Measurements from ENCODE around the gene TENT4B. TPM values are rescaled to one million over a fixed set of nuclear protein-coding genes. Genes with fewer than 3 reads are reported as not detected.

The TENT4B gene
- total RNA-seq, 2 experiments from 2014 or later = 19.3 to 22.4 TPM

DNA sequence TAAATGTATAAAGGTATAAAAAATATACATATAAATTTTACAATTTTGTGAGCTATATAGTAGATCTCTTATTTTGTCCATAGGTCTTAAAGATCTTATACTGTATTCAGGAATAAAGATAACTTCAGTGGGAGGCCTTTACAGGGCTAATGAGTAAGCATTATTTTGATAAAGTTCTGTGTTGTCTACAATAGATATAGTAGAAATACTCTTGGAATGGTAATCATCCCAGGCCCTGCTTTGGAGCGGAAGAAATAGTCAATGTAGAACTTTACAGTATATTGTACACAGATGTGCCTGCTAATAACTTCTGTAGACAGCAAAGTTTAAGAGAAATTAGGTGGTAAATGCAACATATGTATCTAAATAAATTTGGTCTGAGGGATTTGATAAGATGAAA is 42.6 kb downstream of the TENT4B start:
- Mint-ChIP-seq H3K4me3 (no peak overlapping the region), H3K27me3 (no peaks in the 10 kb centered on the region), H3K27ac (no peak overlapping the region), H3K4me1 (peaks cover 56% of the 10 kb centered on the region), H3K9me3 (ENCODE audit: low read depth) (no peaks in the 10 kb centered on the region), H3K36me3 (ENCODE audit: low read depth) (peaks cover 2% of the 10 kb centered on the region)
- DNase-seq = no peak
- ChIA-PET CTCF (interaction anchor here (1.0 to 1.8 kb wide), 5 partner anchors 13 to 89 kb away, joined by 3 to 6 read pairs (median 4); no protein-coding TSS in a partner anchor), POLR2A (no interaction called here)
- intact Hi-C loops (cut with DNase I, micrococcal nuclease) = loop anchor here in 1 of 2 experiments (5.0 kb wide), 1 partner anchor 38 kb away; no protein-coding TSS in a partner anchor
- no peak for ATAC-seq

DNA sequence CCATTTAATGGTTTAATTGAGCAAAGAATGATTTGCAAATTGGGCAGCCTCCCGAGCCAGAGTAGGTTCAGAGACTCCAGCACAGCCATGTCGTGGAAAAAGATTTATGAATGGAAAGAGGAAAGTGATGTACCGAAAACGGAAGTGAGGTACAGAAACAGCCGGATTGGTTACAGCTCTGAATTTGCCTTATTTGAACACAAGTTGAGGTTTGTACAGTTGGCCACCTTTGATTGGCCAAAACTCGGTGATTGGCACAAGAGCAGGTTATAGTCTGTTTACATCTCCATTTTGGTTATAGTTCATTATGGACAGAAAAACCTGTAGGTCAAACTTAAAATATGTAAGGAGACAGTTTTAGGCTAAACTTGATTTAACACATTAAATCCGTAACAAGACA is 44.5 kb downstream of the TENT4B start:
- H3K9me3 Mint-ChIP-seq (ENCODE audit: low read depth) = no peaks in the 10 kb centered on the region
- POLR2A ChIA-PET = interaction anchor here (0.8 kb wide), 1 partner anchor 130 kb away, joined by 6 read pairs; no protein-coding TSS in a partner anchor
- H3K4me3 Mint-ChIP-seq = no peak overlapping the region
- H3K27me3 Mint-ChIP-seq = no peaks in the 10 kb centered on the region
- CTCF ChIA-PET = interaction anchor here (0.7 to 1.2 kb wide), 3 partner anchors 23 to 154 kb away, joined by 3 to 4 read pairs (median 3); partner anchors contain the start of gene HEATR3
- peaks cover 70% of the 10 kb centered on the region for H3K4me1 Mint-ChIP-seq
- intact Hi-C loops (cut with DNase I, micrococcal nuclease) = loop anchor here in 1 of 2 experiments (5.0 kb wide), 1 partner anchor 40 kb away; no protein-coding TSS in a partner anchor
- ATAC-seq (no peak), DNase-seq (no peak)
- H3K27ac Mint-ChIP-seq = no peak overlapping the region
- peaks cover 2% of the 10 kb centered on the region for H3K36me3 Mint-ChIP-seq (ENCODE audit: low read depth)

DNA sequence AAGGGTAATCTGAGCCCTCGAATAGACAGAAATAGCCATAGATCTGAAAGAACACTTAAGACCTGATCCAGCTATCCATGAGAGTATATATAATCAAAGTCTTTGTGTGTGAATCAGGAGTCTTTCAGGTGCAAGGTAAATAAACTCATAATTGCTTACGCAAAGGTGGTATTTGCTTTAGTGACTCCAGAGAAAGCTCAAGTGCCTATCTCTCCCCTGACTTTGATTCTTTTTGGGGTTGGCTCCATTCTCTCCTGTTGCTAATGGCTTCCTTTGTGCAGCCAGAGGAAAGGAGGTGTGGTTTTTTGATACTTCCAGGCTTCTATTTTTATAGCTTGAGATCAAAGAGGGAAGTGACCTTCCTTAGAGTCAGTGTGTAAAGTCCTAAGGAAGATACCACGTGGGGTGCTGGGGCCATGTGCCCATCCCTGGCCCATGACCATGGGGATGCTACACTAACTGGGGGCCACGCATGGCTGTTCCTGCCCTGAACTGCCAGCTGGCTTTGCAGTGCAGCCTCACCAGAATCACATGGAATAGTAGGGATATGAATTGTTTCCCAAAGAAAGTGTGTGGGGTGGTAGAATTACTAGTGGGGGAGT is 45.8 kb downstream of the TENT4B start:
- Mint-ChIP-seq H3K4me1 (peaks cover 73% of the 10 kb centered on the region), H3K9me3 (ENCODE audit: low read depth) (no peaks in the 10 kb centered on the region), H3K27ac (no peak overlapping the region), H3K4me3 (no peak overlapping the region), H3K27me3 (no peaks in the 10 kb centered on the region), H3K36me3 (ENCODE audit: low read depth) (peaks cover 2% of the 10 kb centered on the region)
- intact Hi-C loops (cut with DNase I, micrococcal nuclease) = loop anchor here in 1 of 2 experiments (5.0 kb wide), 1 partner anchor 42 kb away; no protein-coding TSS in a partner anchor
- ChIA-PET CTCF (interaction anchor here (0.6 to 1.0 kb wide), 5 partner anchors 14 to 121 kb away, joined by 3 to 4 read pairs (median 3); no protein-coding TSS in a partner anchor), POLR2A (interaction anchor here (0.5 to 0.6 kb wide), 2 partner anchors 34 to 553 kb away, joined by 3 to 5 read pairs; no protein-coding TSS in a partner anchor)
- DNase-seq (no peak), ATAC-seq (no peak)

DNA sequence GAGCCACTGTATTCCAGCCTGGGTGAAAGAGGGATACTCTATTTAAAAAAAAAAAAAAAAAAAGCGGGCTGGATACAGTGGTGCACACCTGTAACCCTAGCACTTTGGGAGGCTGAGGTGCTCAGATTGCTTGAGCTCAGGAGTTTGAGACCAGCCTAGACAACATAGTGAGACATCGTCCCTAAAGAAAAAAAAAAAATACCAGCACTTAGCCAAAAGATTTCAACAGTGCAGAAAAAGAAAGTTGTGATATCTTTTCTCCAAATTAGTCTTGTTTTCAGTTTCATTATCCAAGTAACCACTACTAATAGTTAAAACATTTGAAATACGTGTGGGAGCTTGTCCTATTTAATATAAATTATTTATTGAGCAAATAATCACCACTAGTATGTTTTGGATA is 48.7 kb downstream of the TENT4B start:
- peak; percentile 49 for ATAC-seq
- no peaks in the 10 kb centered on the region for H3K9me3 Mint-ChIP-seq (ENCODE audit: low read depth)
- intact Hi-C loops (cut with DNase I, micrococcal nuclease) = no loop called here

DNA sequence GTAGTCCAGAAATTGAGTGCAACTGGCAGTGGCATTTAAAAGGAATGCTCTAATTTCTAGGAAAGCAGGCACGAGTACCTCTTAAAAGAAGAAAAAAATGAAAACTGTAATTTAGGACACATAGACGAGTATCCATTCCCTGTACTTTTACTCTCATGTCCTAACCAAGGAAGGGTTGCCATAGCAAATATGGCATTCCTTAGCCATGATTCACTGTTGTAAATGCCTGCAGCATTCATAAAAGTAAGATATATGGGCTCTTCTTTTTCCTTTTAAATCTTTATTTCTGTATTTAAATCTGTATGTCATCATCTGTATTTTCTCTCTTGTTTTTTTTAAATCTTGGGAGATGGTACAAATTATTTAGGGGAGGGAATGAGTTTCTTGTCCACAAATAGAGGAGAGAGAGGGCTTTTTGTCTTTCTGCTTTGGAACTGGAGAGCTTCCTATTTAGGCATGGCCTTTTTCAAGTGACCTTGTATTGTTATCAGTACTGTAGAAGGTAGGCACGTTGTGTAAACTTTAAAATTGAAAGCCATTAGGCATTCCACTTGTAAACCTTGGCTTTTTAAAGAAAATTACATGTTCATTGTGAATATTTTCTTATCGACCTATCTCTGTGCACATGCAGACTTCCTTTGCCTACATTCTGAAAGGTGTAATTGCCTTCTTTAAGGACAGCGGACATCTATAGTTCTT is 50.0 kb downstream of the TENT4B start:
- ATAC-seq (no peak), DNase-seq (no peak)
- POLR2A ChIA-PET = no interaction called here
- Mint-ChIP-seq H3K27me3 (no peaks in the 10 kb centered on the region), H3K4me3 (no peak overlapping the region), H3K36me3 (ENCODE audit: low read depth) (no peaks in the 10 kb centered on the region), H3K4me1 (peaks cover 57% of the 10 kb centered on the region), H3K9me3 (ENCODE audit: low read depth) (no peaks in the 10 kb centered on the region), H3K27ac (no peak overlapping the region)
- CTCF ChIA-PET = interaction anchor here (0.6 to 2.4 kb wide), 8 partner anchors 8 to 1585 kb away, joined by 3 to 14 read pairs (median 5); no protein-coding TSS in a partner anchor
- intact Hi-C loops (cut with DNase I, micrococcal nuclease) = no loop called here

More for the DNA sequence above, 48.7 kb downstream of the TENT4B start:
- Mint-ChIP-seq H3K4me3 (no peak overlapping the region), H3K27me3 (no peaks in the 10 kb centered on the region), H3K4me1 (peaks cover 63% of the 10 kb centered on the region), H3K36me3 (ENCODE audit: low read depth) (no peaks in the 10 kb centered on the region), H3K27ac (no peak overlapping the region)
- POLR2A ChIA-PET = interaction anchor here (0.6 kb wide), 1 partner anchor 381 kb away, joined by 6 read pairs; no protein-coding TSS in a partner anchor
- CTCF ChIA-PET = interaction anchor here (0.6 to 2.4 kb wide), 6 partner anchors 10 to 133 kb away, joined by 3 to 14 read pairs (median 5); no protein-coding TSS in a partner anchor
- no peak for DNase-seq

DNA sequence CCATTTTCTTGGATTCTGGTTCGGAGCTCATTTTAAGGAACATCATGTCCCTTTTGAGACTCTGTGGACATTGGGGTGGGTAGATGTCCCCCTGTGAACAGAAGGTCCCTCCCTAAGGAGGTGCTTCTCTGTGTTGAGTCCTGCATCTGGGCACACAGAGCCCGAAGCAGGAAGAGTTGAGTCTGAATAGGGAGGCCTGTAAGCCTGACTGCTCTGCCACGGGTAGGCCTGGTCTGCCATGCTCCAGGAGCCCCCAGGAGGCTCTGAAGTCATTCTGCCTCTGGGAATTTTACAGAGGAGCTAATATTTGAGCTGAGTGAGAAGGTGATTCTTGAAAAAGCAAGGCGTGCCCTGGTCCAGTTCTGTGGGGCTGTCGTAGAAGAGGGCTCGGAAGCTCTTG is 50.6 kb downstream of the TENT4B start:
- ATAC-seq (no peak), DNase-seq (no peak)
- intact Hi-C loops (cut with DNase I, micrococcal nuclease) = no loop called here
- Mint-ChIP-seq H3K27me3 (no peaks in the 10 kb centered on the region), H3K27ac (peak overlapping the region; percentile 1), H3K36me3 (ENCODE audit: low read depth) (no peaks in the 10 kb centered on the region), H3K4me3 (no peak overlapping the region), H3K9me3 (ENCODE audit: low read depth) (no peaks in the 10 kb centered on the region), H3K4me1 (peaks cover 58% of the 10 kb centered on the region)
- POLR2A ChIA-PET = no interaction called here
- CTCF ChIA-PET = interaction anchor here (0.5 to 2.1 kb wide), 6 partner anchors 8 to 1584 kb away, joined by 3 to 7 read pairs (median 4); no protein-coding TSS in a partner anchor

DNA sequence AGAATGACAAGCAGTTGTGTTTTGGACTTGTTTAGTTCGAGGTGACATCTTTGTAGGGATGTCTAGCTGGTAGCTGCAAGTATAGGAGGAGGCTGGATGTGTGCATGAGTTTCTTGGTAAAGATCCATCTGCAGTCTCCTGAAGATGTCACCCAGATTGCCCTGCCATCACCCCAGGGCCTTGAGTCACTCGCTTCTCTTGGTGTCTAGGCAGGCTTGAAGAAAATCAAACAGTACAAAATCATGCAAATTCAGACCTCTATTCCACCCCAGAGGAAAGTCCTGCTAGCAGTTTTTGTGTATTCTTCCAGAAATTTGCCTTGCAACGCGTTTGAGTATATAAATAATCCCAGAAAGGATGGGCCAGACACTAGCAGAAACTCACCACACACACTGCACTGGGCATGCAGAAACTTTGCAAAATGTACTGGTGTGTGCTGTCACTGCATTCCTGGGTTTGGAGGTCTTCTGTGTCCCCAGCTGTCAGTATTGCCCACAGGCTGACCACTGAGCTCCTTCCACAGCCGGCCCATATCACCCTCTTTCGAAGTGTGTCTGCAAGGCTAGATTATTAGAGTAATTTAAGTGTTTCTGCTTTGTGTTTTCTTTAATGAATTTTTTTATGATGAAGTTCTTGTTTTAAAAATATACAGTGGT is 51.5 kb downstream of the TENT4B start:
- POLR2A ChIA-PET = no interaction called here
- no peak for ATAC-seq
- Mint-ChIP-seq H3K9me3 (ENCODE audit: low read depth) (no peaks in the 10 kb centered on the region), H3K27ac (no peak overlapping the region), H3K36me3 (ENCODE audit: low read depth) (no peaks in the 10 kb centered on the region), H3K4me3 (no peak overlapping the region), H3K27me3 (no peaks in the 10 kb centered on the region), H3K4me1 (peaks cover 59% of the 10 kb centered on the region)
- no peak for DNase-seq
- CTCF ChIA-PET = interaction anchor here (0.5 to 2.1 kb wide), 5 partner anchors 7 to 441 kb away, joined by 3 to 7 read pairs (median 4); no protein-coding TSS in a partner anchor
- intact Hi-C loops (cut with DNase I, micrococcal nuclease) = no loop called here

DNA sequence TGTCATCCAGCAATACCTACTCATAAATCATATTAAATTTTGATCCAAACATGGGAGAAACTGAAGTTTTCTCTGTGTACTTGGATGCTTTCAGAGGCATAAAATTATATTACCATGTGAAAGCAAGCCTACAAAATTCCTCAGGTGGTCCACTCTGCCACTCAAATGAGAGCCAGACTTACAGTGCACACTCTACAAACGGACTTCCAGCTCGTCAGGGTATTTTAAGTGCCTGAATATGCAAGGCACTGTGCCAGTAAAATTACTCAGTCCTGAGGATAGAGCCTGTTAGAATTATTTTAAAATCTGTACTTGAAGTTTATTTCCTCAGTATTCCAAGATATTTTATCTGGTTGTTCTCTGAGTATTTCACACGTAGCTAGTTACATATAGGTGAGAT is 54.5 kb downstream of the TENT4B start:
- DNase-seq (no peak), ATAC-seq (no peak)
- Mint-ChIP-seq H3K36me3 (ENCODE audit: low read depth) (peaks cover 6% of the 10 kb centered on the region), H3K4me1 (peaks cover 53% of the 10 kb centered on the region), H3K4me3 (no peak overlapping the region), H3K27ac (no peak overlapping the region), H3K9me3 (ENCODE audit: low read depth) (no peaks in the 10 kb centered on the region), H3K27me3 (no peaks in the 10 kb centered on the region)
- ChIA-PET CTCF (interaction anchor here (0.6 to 7.7 kb wide), 2 partner anchors 182 to 597 kb away, joined by 4 to 98 read pairs; partner anchors contain the start of gene CNEP1R1), POLR2A (no interaction called here)
- intact Hi-C loops (cut with DNase I, micrococcal nuclease) = no loop called here

DNA sequence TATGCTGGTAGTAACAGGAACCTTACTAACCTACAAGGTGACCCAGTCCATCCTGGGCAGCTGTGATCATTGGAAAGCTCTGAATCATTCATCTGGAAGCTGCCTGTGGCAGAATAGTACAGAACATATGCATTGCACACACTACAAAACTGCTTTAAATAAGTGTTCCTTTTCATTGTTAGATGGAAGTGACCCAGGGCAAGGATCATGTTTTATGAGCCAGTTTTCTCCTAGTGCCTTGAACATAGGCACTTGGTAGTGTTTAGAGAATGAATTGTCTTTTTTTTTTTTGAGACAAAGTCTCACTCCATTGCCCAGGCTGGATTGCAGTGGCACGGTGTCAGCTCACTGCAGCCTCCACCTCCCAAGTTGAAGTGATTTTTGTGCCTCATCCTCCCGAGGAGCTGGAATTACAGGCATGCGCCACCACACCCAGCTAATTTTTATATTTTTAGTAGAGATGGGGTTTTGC is 55.4 kb downstream of the TENT4B start:
- no peak overlapping the region for H3K27ac Mint-ChIP-seq
- peaks cover 46% of the 10 kb centered on the region for H3K4me1 Mint-ChIP-seq
- intact Hi-C loops (cut with DNase I, micrococcal nuclease) = no loop called here
- no peak overlapping the region for H3K4me3 Mint-ChIP-seq
- DNase-seq (no peak), ATAC-seq (no peak)
- peaks cover 11% of the 10 kb centered on the region for H3K36me3 Mint-ChIP-seq (ENCODE audit: low read depth)
- ChIA-PET CTCF (interaction anchor here (0.6 to 7.7 kb wide), 4 partner anchors 12 to 596 kb away, joined by 3 to 98 read pairs (median 4); partner anchors contain the start of gene CNEP1R1), POLR2A (no interaction called here)
- H3K9me3 Mint-ChIP-seq (ENCODE audit: low read depth) = no peaks in the 10 kb centered on the region
- H3K27me3 Mint-ChIP-seq = no peaks in the 10 kb centered on the region

DNA sequence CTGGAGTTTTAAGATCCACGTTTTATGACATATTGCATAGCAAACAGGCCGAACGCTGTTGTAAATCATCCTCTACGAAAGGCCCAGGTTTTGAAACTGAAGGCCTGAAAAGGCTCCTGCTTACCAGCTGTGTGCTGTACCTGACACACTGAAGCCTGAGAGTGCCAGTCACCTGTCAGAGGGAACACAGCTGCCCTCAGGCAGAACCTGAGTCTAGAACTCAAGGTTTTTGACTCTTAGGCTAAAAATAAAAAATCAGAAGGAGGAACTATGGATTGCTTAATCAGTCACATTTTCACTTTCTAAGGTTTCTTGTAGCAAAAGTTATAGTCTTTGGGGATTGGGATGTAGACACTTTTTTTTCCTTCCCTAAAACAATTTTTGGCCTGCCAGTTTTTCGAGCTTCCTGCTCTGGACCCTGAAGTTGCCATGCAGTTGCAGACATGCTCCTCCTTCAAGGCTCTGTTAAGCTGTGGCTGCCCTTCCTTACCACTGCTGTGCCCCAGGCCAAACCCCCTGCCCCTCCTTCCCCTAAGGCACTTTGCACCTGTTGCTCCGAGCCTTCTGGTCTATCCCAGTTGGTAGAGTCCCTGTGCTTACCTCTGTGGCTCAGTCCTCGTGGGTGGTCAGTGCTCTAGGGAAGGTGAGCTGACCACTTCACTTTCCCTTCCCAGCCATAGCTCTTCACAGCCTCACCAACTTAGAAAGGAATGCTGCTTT is 56.6 kb downstream of the TENT4B start:
- ChIA-PET POLR2A (interaction anchor here (1.0 to 1.4 kb wide), 2 partner anchors 49 to 184 kb away, joined by 5 read pairs; partner anchors contain the start of gene CNEP1R1), CTCF (interaction anchor here (0.6 to 7.7 kb wide), 27 partner anchors 8 to 630 kb away, joined by 3 to 98 read pairs (median 5); partner anchors contain the start of genes CNEP1R1 and HEATR3)
- Mint-ChIP-seq H3K4me1 (peaks cover 40% of the 10 kb centered on the region), H3K27ac (peak overlapping the region; percentile 84), H3K4me3 (no peak overlapping the region), H3K36me3 (ENCODE audit: low read depth) (peaks cover 17% of the 10 kb centered on the region), H3K27me3 (no peaks in the 10 kb centered on the region), H3K9me3 (ENCODE audit: low read depth) (no peaks in the 10 kb centered on the region)
- no peak for ATAC-seq
- intact Hi-C loops (cut with DNase I, micrococcal nuclease) = loop anchor here (1.0 to 10.0 kb wide), 9 partner anchors 52 to 455 kb away; partner anchors contain the start of genes CNEP1R1 (in 1 of the 2) and TENT4B (in 1 of the 2)
- no peak for DNase-seq
